K562 (cell line): ENCODE data around the gene ESR2. TPM values are rescaled to one million over a fixed set of nuclear protein-coding genes. Genes with fewer than 3 reads are reported as not detected.

Experiments
- ARNT ChIP-seq, 2 experiments: fragments of 450-650 bp; IDR thresholded peaks; 2 replicates each; pipeline ENCODE4 v1.6.1; 2016; ENCODE audit warnings: mild to moderate bottlenecking in 1 of 2
- EP300 ChIP-seq: IDR thresholded peaks from 2 replicates; pipeline ENCODE4 v1.6.1; 2012; ENCODE audit warnings: low read length, improper control_type of control experiment
- LARP7 ChIP-seq: fragments of 450-650 bp; IDR thresholded peaks from 2 replicates; pipeline ENCODE4 v1.6.1; 2016
- SRSF9 ChIP-seq: fragments of 200-400 bp; formaldehyde crosslinking; IDR thresholded peaks from 2 replicates; pipeline ENCODE4 v1.6.1; 2017; ENCODE audit warnings: low read depth, low read length, borderline replicate concordance
- YBX1 ChIP-seq: fragments of 450-650 bp; IDR thresholded peaks from 2 replicates; pipeline ENCODE4 v1.7.1; 2016; ENCODE audit warnings: mild to moderate bottlenecking
- ZNF121 ChIP-seq: sonication (generic); formaldehyde crosslinking; conservative IDR thresholded peaks from 2 replicates; pipeline ENCODE4 v1.8.0; 2022; ENCODE audit warnings: missing genetic modification reagents
- ZNF239 ChIP-seq: fragments of 250-450 bp; sonication (Bioruptor Pico); IDR thresholded peaks from 2 replicates; pipeline ENCODE4 v1.4.0; 2020; ENCODE audit warnings: mild to moderate bottlenecking
- ZNF311 ChIP-seq: fragments of 250-450 bp; sonication (Bioruptor Pico); IDR thresholded peaks from 2 replicates; pipeline ENCODE4 v1.4.0; 2020; ENCODE audit warnings: mild to moderate bottlenecking, moderate library complexity
- polyA plus RNA-seq, 8 experiments: library from polyadenylated mRNA; depleted of rRNA in 4 of 8; stranded (reverse) in 5 of 8; unstranded in 3 of 8; fragments of >200 nt; fragmentation: Nextera tagmentation in 2 of 8; fragmentation: Illumina TruSeq in 1 of 8; extraction: Ambion mirVana in 2 of 8; extraction: Trizol in 1 of 8; gene quantifications; 2 replicates each; pipeline versions ENCODE4 v1.2.1 to v1.2.3, GENCODE V29; 2011 to 2014; ENCODE audit warnings: inconsistent platforms in 1 of 8, missing spikeins in 1 of 8
- total RNA-seq, 7 experiments: library from RNA; depleted of rRNA in 6 of 7; stranded (reverse); fragments of >200 nt in 6 of 7; fragmentation: Illumina TruSeq in 2 of 7; extraction: Trizol in 2 of 7; gene quantifications; 2 replicates each; pipeline versions ENCODE4 v1.2.1 to v1.2.3, GENCODE V29; 2011 to 2021; ENCODE audit warnings: low replicate concordance in 1 of 7
- TF ChIP-seq, protein P1 (sequence below): sonication (generic); formaldehyde crosslinking; IDR thresholded peaks from 2 replicates; pipeline ENCODE4 v1.9.0; 2022; ENCODE audit warnings: mild to moderate bottlenecking, missing genetic modification reagents
- TF ChIP-seq, protein P2 (sequence below): fragments of 250-450 bp; sonication (Bioruptor Pico); IDR thresholded peaks from 2 replicates; pipeline ENCODE4 v1.8.0; 2022; ENCODE audit warnings: inconsistent platforms, mild to moderate bottlenecking, moderate library complexity, borderline replicate concordance
- TF ChIP-seq, protein P3 (sequence below): sonication (generic); formaldehyde crosslinking; IDR thresholded peaks from 2 replicates; pipeline ENCODE4 v1.8.0; 2023; ENCODE audit warnings: mild to moderate bottlenecking, missing genetic modification reagents

ESR2 gene
- total and polyA plus RNA-seq, 9 of the 15 experiments (the other 6 are each of a cell fraction or from before 2014, with no cell fraction given), result 0.07 to 3.8 (median 2.0) TPM

DNA sequence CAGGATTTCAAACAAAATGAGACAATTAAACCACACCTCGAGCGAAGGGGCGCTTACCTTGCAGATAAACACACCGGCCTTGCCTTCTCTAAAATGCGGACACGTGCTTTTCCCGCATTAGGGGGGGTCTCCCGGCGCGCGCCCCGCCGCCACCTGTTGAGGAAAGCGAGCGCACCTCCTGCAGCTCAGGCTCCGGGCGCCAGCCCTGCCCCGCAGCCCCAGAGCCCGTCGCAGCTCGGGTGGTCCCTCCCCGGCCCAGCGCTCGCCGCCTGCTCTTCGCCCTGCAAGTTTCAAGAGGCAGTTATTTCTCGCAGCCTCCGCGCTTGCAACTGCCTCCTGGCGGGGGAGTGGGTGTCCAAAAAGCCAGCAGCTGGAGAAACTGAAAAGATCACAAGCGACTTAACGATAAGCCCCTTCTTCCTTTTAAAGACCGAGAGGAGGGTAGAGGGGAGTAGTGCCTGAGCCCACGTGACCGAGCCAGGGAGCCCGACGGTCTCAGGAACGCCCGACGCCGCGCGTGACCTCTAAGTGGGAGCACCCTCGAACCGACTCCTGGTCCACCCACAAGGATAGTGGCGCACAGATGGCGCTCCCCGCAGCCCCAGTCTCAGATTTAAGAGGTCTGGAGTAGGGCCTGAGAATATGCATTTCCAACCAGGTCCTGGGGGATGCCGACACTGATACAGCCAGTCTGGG, at the start of gene ESR2 (continued):
- TF ChIP-seq, protein P1, sequence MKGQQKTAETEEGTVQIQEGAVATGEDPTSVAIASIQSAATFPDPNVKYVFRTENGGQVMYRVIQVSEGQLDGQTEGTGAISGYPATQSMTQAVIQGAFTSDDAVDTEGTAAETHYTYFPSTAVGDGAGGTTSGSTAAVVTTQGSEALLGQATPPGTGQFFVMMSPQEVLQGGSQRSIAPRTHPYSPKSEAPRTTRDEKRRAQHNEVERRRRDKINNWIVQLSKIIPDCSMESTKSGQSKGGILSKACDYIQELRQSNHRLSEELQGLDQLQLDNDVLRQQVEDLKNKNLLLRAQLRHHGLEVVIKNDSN (CRISPR knock-in tag), result peak; percentile 70
- TF ChIP-seq SRSF9 (no peak), EP300 (no peak), LARP7 (no peak), ZNF311 (no peak), ARNT (IDR thresholded peaks at IDR 0.05) (no peak), ZNF121 (CRISPR knock-in tag) (no peak), YBX1 (no peak), ZNF239 (CRISPR knock-in tag) (no peak)
- TF ChIP-seq, protein P2, sequence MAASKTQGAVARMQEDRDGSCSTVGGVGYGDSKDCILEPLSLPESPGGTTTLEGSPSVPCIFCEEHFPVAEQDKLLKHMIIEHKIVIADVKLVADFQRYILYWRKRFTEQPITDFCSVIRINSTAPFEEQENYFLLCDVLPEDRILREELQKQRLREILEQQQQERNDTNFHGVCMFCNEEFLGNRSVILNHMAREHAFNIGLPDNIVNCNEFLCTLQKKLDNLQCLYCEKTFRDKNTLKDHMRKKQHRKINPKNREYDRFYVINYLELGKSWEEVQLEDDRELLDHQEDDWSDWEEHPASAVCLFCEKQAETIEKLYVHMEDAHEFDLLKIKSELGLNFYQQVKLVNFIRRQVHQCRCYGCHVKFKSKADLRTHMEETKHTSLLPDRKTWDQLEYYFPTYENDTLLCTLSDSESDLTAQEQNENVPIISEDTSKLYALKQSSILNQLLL, result no peak
- TF ChIP-seq, protein P3, sequence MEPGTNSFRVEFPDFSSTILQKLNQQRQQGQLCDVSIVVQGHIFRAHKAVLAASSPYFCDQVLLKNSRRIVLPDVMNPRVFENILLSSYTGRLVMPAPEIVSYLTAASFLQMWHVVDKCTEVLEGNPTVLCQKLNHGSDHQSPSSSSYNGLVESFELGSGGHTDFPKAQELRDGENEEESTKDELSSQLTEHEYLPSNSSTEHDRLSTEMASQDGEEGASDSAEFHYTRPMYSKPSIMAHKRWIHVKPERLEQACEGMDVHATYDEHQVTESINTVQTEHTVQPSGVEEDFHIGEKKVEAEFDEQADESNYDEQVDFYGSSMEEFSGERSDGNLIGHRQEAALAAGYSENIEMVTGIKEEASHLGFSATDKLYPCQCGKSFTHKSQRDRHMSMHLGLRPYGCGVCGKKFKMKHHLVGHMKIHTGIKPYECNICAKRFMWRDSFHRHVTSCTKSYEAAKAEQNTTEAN (CRISPR knock-in tag), result no peak
